Pancreas (tissue), 10 donors: Measurements from ENCODE around the gene ZNF841. TPM values are rescaled to one million over a fixed set of nuclear protein-coding genes. Genes with fewer than 3 reads are reported as not detected.
A peak's percentile ranks its signal among the peaks of the same experiment; 100 is the strongest.
"Not testable (repeated sequence)": the region's sequence is repeated elsewhere in the genome, so short reads cannot be mapped to it uniquely, and the experiment has no call there.

Experiments
- ATAC-seq, 4 donors: fragments of 200-7000 bp; cut with Tn5 transposase; one replicate each; pipeline versions ENCODE4 v1.8.0 to v1.9.1; 2020; ENCODE audit warnings: mild to moderate bottlenecking in 4 of 4, moderate library complexity in 4 of 4
- DNase-seq, 6 donors: peaks; one replicate each; pipeline ENCODE4 v3.0.0-alpha.2; 2020
- FAIRE-seq: peaks from 2 replicates; lab custom pipeline; 2012; peaks lifted over from hg19 to GRCh38; lab: Jason Lieb, UNC
- H3K27ac ChIP-seq, 4 donors: fragments of 200-600 bp; sonication (generic); 1 replicate in 3 of 4; 2 replicates in 1 of 4; pipeline versions ENCODE4 v1.5.0 to v1.8.0; 2020
- H3K27me3 ChIP-seq, 4 donors: fragments of 200-600 bp; one replicate each; pipeline ENCODE4 v1.8.0; 2021
- H3K36me3 ChIP-seq, 3 donors: fragments of 200-600 bp; sonication (generic) in 1 of 3; one replicate each; pipeline versions ENCODE4 v1.5.0 to v1.8.0; 2020 to 2021
- H3K4me1 ChIP-seq, 3 donors: fragments of 200-600 bp; one replicate each; pipeline ENCODE4 v1.8.0; 2021
- H3K4me3 ChIP-seq, 4 donors: fragments of 200-600 bp; sonication (generic) in 2 of 4; one replicate each; pipeline versions ENCODE4 v1.5.0 to v1.8.0; 2020 to 2021
- H3K9me3 ChIP-seq, 4 donors: fragments of 200-600 bp; one replicate each; pipeline ENCODE4 v1.8.0; 2021
- CTCF ChIP-seq, 4 donors: fragments of 200-600 bp; sonication (generic) in 3 of 4; IDR thresholded peaks; one replicate each; pipeline versions ENCODE4 v1.5.0 to v1.8.0; 2021; ENCODE audit warnings: antibody characterized with exemption in 4 of 4
- WGBS, 2 donors: extraction: QIAGEN DNeasy Blood & Tissue Kit; methylation state at CpG; one replicate each; pipeline ENCODE4 v1.1.7; 2013; 5-methylcytosine and 5-hydroxymethylcytosine counted together
- intact Hi-C, 3 donors: fragments of 100-400 bp; cut with DNase I; formaldehyde crosslinking; loops; one replicate each; pipeline versions ENCODE4 v1.11.1 to v1.14.2; 2022
- polyA plus RNA-seq, 2 donors: library from polyadenylated mRNA; stranded (reverse); fragments of 200-250 nt; gene quantifications; one replicate each; pipeline ENCODE4 v1.2.3, GENCODE V29; 2013
- total RNA-seq, 6 donors: library from RNA; stranded (reverse); fragmentation: NEBNext Ultra II Directional in 4 of 6; extraction: Animal tissue kit (Norgen Biotek cat#: 25700) in 4 of 6; gene quantifications; one replicate each; pipeline versions ENCODE4 v1.2.1 to v1.2.4, GENCODE V29; 2021 to 2023
- donor health status: healthy with polysubstance abuse.
- donor health status: DM: no; HTN: no; CAD: no; lungs with moderate emphysema.
- donor health status: DM: no; HTN: no; CAD: no.
- donor health status: control.
- donor health status: control.
- donor health status: Bipolar disorder and iron deficiency.
- donor health status: DM: yes; HTN: yes; CAD: no.
- donor health status: DM: no; HTN: no; CAD: no.
- donor health status: DM: no; HTN: no; CAD: no.
- donor health status: DM: yes; HTN: yes; CAD: no.

ZNF841 gene
- total and polyA plus RNA-seq, 8 donors, result 7.6 to 20.2 (median 12.3) TPM

GRCh38 chr19:52028027-52028779, 67.4 kb downstream of the ZNF841 start, which contains the start of gene ZNF614:
Gene ZNF614, minus strand, starts transcription at chr19:52028379. Its CDS starts 2,634 bp downstream, at chr19:52025745.
- intact Hi-C loops, result no loop called here

GRCh38 chr19:52026255-52026990, 69.1 kb downstream of the ZNF841 start:
- intact Hi-C loops, FAIRE-seq: not testable (repeated sequence)
- 78 to 80% methylated on average over 15 of the region's 15 CpGs for WGBS, 2 donors

More at GRCh38 chr19:52028027-52028779, 67.4 kb downstream of the ZNF841 start, which contains the start of gene ZNF614:
- Histone ChIP-seq H3K27ac (peak within 1 kb of the TSS; percentile 72 to 87 (median 84)), H3K27me3 (no peaks in the 10 kb centered on the region), H3K4me3 (peak within 1 kb of the TSS; percentile 55 to 75 (median 64)), H3K4me1 (peaks cover 0 to 6% (median 0%) of the 10 kb centered on the region in 3 donors), H3K36me3 (peaks cover 0 to 23% (median 18%) of the 10 kb centered on the region in 3 donors), H3K9me3 (peaks cover 0 to 4% (median 1%) of the 10 kb centered on the region in 4 donors)
- peak; percentile 95 to 99 (median 96) for ATAC-seq
- no peak for TF ChIP-seq CTCF (IDR thresholded peaks at IDR 0.05)
- DNase-seq, result peak; percentile 73 to 90 (median 81)
- 1% methylated on average over 53 of the region's 53 CpGs for WGBS, 2 donors
- FAIRE-seq, result no peak

GRCh38 chr19:52024478-52024877, 71.1 kb downstream of the ZNF841 start:
- FAIRE-seq, ATAC-seq, H3K27me3 ChIP-seq, H3K4me1 ChIP-seq, H3K27ac ChIP-seq, H3K4me3 ChIP-seq, H3K9me3 ChIP-seq, intact Hi-C loops, DNase-seq: not testable (repeated sequence)
- H3K36me3 ChIP-seq, result peaks cover 0 to 40% (median 22%) of the 10 kb centered on the region in 3 donors
- WGBS, 2 donors, result 78 to 83% methylated on average over 4 of the region's 4 CpGs

More at GRCh38 chr19:52026255-52026990, 69.1 kb downstream of the ZNF841 start:
- not testable (repeated sequence) for ATAC-seq, H3K9me3 ChIP-seq, H3K27me3 ChIP-seq, DNase-seq, H3K27ac ChIP-seq, H3K4me1 ChIP-seq, H3K4me3 ChIP-seq
- H3K36me3 ChIP-seq, result peaks cover 0 to 25% (median 19%) of the 10 kb centered on the region in 3 donors

- no peak for DNase-seq
- peaks cover 0 to 6% (median 1%) of the 10 kb centered on the region in 4 donors for H3K9me3 ChIP-seq
- peaks cover 13 to 63% (median 33%) of the 10 kb centered on the region in 3 donors for H3K36me3 ChIP-seq
- 96 to 97% methylated on average over 15 of the region's 15 CpGs for WGBS, 2 donors
- intact Hi-C loops, result no loop called here
- H3K4me3 ChIP-seq, result no peak overlapping the region
- no peak for FAIRE-seq
- H3K4me1 ChIP-seq, result peaks cover 0 to 2% (median 0%) of the 10 kb centered on the region in 3 donors
- no peak for ATAC-seq
- H3K27ac ChIP-seq, result no peak overlapping the region
- no peak for TF ChIP-seq CTCF (IDR thresholded peaks at IDR 0.05)
- no peaks in the 10 kb centered on the region for H3K27me3 ChIP-seq
Observed at GRCh38 chr19:52022193-52022592, 73.4 kb downstream of the ZNF841 start.

GRCh38 chr19:52020506-52020905, 75.1 kb downstream of the ZNF841 start:
- Histone ChIP-seq H3K4me1 (no peaks in the 10 kb centered on the region), H3K9me3 (peaks cover 0 to 6% (median 2%) of the 10 kb centered on the region in 4 donors), H3K27ac (no peak overlapping the region), H3K4me3 (no peak overlapping the region), H3K36me3 (peaks cover 22 to 80% (median 46%) of the 10 kb centered on the region in 3 donors), H3K27me3 (no peaks in the 10 kb centered on the region)
- intact Hi-C loops, result no loop called here
- no peak for TF ChIP-seq CTCF (IDR thresholded peaks at IDR 0.05)
- 93 to 99% methylated on average over 4 of the region's 4 CpGs for whole genome bisulfite sequencing, 2 donors
- ATAC-seq, result no peak
- no peak for FAIRE-seq
- no peak for DNase-seq

Other genes starting within 250 kb of the ZNF841 start
- 1 to 10 TPM; 2.9 to 8.9 (median 5.9) TPM for gene ZNF577, start 207.8 kb downstream of the ZNF841 start, total RNA-seq
- 10 to 100 TPM; 10.7 to 53.0 TPM for gene ZNF577, start 207.8 kb downstream of the ZNF841 start, polyA plus RNA-seq
- gene ZNF649, start 190.7 kb downstream of the ZNF841 start, total RNA-seq, result 1 to 10 TPM; 3.0 to 7.7 (median 4.5) TPM
- 1 to 10 TPM; 1.9 to 4.5 TPM for gene ZNF649, start 190.7 kb downstream of the ZNF841 start, polyA plus RNA-seq
- 1 to 10 TPM in 4 of 6 donors, under 1 TPM in 2; 0.83 to 3.0 (median 1.8) TPM for gene ZNF613, start 168.3 kb downstream of the ZNF841 start, total RNA-seq
- gene ZNF613, start 168.3 kb downstream of the ZNF841 start, polyA plus RNA-seq, result 1 to 10 TPM; 1.0 to 3.4 TPM
- gene ZNF350, start 108.9 kb downstream of the ZNF841 start, total RNA-seq, result 1 to 10 TPM; 3.9 to 7.6 (median 4.7) TPM
- gene ZNF350, start 108.9 kb downstream of the ZNF841 start, polyA plus RNA-seq, result 1 to 10 TPM; 3.7 to 8.1 TPM
- 1 to 10 TPM; 3.2 to 8.4 (median 5.4) TPM for gene ZNF615, start 87.6 kb downstream of the ZNF841 start, total RNA-seq
- gene ZNF615, start 87.6 kb downstream of the ZNF841 start, polyA plus RNA-seq, result 1 to 10 TPM; 2.4 to 4.9 TPM
- 1 to 10 TPM; 1.5 to 4.2 (median 2.1) TPM for gene ZNF614, start 67.4 kb downstream of the ZNF841 start, total RNA-seq
- gene ZNF614, start 67.4 kb downstream of the ZNF841 start, polyA plus RNA-seq, result 1 to 10 TPM; 1.3 to 4.0 TPM
- gene ZNF432, start 46.9 kb downstream of the ZNF841 start, total RNA-seq, result 10 to 100 TPM in 4 of 6 donors, 1 to 10 TPM in 2; 4.8 to 12.6 (median 11.0) TPM
- 10 to 100 TPM; 13.9 to 26.0 TPM for gene ZNF432, start 46.9 kb downstream of the ZNF841 start, polyA plus RNA-seq
- gene ZNF616, start 44.2 kb upstream of the ZNF841 start, total RNA-seq, result 1 to 10 TPM; 3.9 to 9.1 (median 5.5) TPM
- gene ZNF616, start 44.2 kb upstream of the ZNF841 start, polyA plus RNA-seq, result 1 to 10 TPM; 2.4 TPM
- gene ZNF836, start 75.9 kb upstream of the ZNF841 start, total RNA-seq, result 1 to 10 TPM; 4.4 to 9.2 (median 7.3) TPM
- gene ZNF836, start 75.9 kb upstream of the ZNF841 start, polyA plus RNA-seq, result 1 to 10 TPM; 2.0 to 2.8 TPM
- gene PPP2R1A, start 94.3 kb upstream of the ZNF841 start, total RNA-seq, result 100 to 1,000 TPM in 3 of 6 donors, 10 to 100 TPM in 3; 70.9 to 119 (median 99.1) TPM
- 100 to 1,000 TPM in 1 of 2 donors, 10 to 100 TPM in 1; 89.1 to 108 TPM for gene PPP2R1A, start 94.3 kb upstream of the ZNF841 start, polyA plus RNA-seq
- gene ZNF766, start 173.8 kb upstream of the ZNF841 start, total RNA-seq, result 10 to 100 TPM in 1 of 6 donors, 1 to 10 TPM in 5; 4.9 to 12.5 (median 7.2) TPM
- gene ZNF766, start 173.8 kb upstream of the ZNF841 start, polyA plus RNA-seq, result 1 to 10 TPM; 2.1 to 4.0 TPM
- 1 to 10 TPM; 4.6 to 9.4 (median 5.2) TPM for gene ZNF480, start 201.4 kb upstream of the ZNF841 start, total RNA-seq
- 1 to 10 TPM; 2.5 to 3.4 TPM for gene ZNF480, start 201.4 kb upstream of the ZNF841 start, polyA plus RNA-seq
- 1 to 10 TPM in 1 of 6 donors, under 1 TPM in 5; 0.44 to 3.0 (median 0.88) TPM for gene ZNF610, start 240.5 kb upstream of the ZNF841 start, total RNA-seq
- 1 to 10 TPM in 1 of 2 donors, under 1 TPM in 1; 0.87 to 1.9 TPM for gene ZNF610, start 240.5 kb upstream of the ZNF841 start, polyA plus RNA-seq